Measurements from ENCODE around the gene HDAC5.
"Not testable (repeated sequence)": the region's sequence is repeated elsewhere in the genome, so short reads cannot be mapped to it uniquely, and the experiment has no call there.

Gene HDAC5

GRCh38 chr17:44159519-44160210 is 36.2 kb upstream of the HDAC5 start:
- DNase-seq (ENCODE audit: low spot score) = no peak
- no peak for TF ChIP-seq CTCF (IDR thresholded peaks at IDR 0.05; ENCODE audit: extremely low read depth, missing control alignments)

- no peak for TF ChIP-seq CTCF (IDR thresholded peaks at IDR 0.05; ENCODE audit: extremely low read depth, missing control alignments)
- DNase-seq (ENCODE audit: low spot score) = no peak
Measured at GRCh38 chr17:44155488-44155887, 32.0 kb upstream of the HDAC5 start.

GRCh38 chr17:44152875-44153274 is 29.4 kb upstream of the HDAC5 start:
- no peak for TF ChIP-seq CTCF (IDR thresholded peaks at IDR 0.05; ENCODE audit: extremely low read depth, missing control alignments)
- DNase-seq (ENCODE audit: low spot score) = no peak

GRCh38 chr17:44149750-44150329 is 26.4 kb upstream of the HDAC5 start:
- TF ChIP-seq CTCF (IDR thresholded peaks at IDR 0.05; ENCODE audit: extremely low read depth, missing control alignments) = no peak
- DNase-seq (ENCODE audit: low spot score) = no peak

GRCh38 chr17:44149066-44149465 is 25.6 kb upstream of the HDAC5 start:
- DNase-seq (ENCODE audit: low spot score) = not testable (repeated sequence)

- no peak for DNase-seq (ENCODE audit: low spot score)
- TF ChIP-seq CTCF (IDR thresholded peaks at IDR 0.05; ENCODE audit: extremely low read depth, missing control alignments) = no peak
Measured at GRCh38 chr17:44147812-44148211, 24.4 kb upstream of the HDAC5 start.

- DNase-seq (ENCODE audit: low spot score) = no peak
- TF ChIP-seq CTCF (IDR thresholded peaks at IDR 0.05; ENCODE audit: extremely low read depth, missing control alignments) = no peak
Measured at GRCh38 chr17:44146375-44147346, 23.2 kb upstream of the HDAC5 start.
